GM19238 (cell line): ENCODE results near the gene CMTM4.
"Not testable (repeated sequence)": the region's sequence is repeated elsewhere in the genome, so short reads cannot be mapped to it uniquely, and the experiment has no call there.

ENCODE experiments used
- DNase-seq: peaks from one replicate; pipeline ENCODE4 v3.0.0; 2011; ENCODE audit warnings: low spot score; ENCODE audit not compliant: insufficient read length

Gene CMTM4

DNA sequence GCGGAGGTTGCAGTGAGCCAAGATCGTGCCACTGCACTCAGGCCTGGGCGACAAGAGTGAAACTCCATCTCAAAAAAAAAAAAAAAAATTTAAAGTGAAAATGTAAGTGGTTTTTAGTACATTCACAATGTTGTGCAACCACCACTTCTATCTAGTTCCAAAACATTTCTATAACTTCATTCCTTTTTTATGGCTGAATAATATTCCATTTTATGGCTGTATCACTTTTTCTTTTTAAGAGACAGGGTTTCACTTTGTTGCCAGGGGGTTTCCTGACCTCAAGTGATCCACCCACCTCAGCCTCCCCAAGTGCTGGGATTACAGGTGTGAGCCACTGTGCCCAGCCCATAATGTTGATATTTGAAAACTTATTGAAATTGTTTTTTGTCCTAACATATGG, 103.7 kb downstream of the CMTM4 start:
- DNase-seq: no peak

DNA sequence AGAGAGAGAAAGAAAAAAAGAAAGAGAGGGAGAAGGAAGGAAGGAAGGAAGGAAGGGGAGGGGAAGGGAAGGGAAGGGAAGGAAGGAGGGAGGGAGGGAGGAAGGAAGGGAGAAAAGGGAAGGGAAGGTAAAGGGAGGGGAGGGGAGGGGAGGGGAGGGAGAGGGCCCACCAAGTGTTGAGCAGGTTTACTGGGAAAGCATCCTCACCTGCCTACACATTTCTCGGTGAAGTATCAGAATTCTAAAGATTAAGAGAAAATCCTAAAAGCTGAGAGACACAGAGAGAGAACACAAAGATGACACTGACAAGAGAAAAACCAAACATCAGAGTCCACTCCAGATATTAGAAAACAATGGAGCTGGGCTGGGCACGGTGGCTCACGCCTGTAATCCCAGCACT, 104.3 kb downstream of the CMTM4 start:
- DNase-seq: no peak

DNA sequence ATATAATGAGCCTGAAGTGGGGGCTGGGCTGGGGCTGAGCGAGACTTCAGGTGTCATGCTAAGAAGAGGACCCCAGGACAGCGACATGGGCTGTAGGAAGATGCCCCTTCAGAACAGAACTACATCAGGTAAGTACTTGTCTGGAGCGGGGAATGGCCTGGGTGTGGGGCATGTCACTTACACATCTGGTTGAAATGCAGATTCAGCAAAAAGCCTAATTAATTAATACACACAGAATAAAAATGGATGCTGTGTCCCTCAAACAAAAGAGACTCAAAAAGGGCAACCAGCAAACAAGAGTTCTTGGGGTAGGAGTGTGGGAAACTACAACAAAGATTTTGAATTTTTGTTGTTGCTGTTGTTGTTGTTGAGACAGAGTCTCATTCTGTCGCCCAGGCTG, 105.5 kb downstream of the CMTM4 start:
- no peak for DNase-seq

DNA sequence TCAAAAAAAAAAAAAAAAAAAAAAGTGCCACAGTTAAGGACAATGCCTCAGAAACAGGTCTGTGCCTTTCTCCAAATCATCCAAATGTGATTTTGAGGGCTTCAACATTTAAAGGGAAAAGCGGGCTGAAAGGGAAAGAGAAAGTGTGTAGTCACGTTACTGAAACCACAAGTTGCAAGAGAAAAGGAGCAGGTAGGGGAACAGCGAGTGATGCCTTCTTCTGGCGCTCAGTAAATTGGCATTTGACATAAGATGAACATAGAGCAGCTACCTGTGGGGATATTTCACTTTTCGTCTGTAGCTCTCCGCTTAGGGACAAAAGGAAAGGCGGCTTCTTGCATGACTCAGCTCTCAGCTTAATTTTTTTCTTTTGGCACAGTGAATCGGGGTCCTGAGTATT, 106.2 kb downstream of the CMTM4 start:
- DNase-seq: no peak

DNA sequence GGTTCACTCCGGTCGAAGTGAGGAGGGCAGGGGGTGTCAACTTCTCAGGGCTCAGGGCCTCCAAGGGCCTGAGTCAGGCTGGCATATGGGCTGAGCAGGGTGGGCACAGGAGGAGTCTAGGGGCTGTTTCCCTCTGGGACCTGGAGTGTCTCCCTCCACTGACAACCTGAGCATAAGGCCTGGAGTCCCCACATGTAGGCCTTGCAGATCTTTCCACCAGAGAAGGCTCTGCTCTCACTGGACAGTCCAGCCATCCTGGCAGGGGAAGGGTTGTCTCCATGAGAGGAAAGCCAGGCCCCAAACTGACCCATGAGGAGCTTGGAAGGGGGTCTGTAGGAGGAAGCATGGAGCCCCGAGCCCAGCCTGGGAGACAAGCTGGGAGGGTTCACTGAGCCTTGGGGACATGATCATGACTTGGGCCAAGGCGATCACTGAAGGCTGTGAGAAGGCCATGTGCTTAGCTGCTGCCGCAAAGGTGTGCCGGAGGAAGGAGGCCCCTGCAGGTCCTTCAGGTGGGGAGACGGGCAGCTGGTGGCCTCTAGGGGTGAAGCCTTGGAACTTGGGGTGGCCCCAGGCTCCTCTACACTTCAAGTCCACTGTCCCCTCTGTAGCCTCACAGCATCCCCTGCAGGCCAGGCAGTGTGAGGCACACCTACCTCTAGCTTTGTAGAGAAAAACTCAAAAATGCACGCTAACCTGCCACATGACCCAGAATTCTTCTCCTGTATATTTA, 107.4 kb downstream of the CMTM4 start:
- no peak for DNase-seq

DNA sequence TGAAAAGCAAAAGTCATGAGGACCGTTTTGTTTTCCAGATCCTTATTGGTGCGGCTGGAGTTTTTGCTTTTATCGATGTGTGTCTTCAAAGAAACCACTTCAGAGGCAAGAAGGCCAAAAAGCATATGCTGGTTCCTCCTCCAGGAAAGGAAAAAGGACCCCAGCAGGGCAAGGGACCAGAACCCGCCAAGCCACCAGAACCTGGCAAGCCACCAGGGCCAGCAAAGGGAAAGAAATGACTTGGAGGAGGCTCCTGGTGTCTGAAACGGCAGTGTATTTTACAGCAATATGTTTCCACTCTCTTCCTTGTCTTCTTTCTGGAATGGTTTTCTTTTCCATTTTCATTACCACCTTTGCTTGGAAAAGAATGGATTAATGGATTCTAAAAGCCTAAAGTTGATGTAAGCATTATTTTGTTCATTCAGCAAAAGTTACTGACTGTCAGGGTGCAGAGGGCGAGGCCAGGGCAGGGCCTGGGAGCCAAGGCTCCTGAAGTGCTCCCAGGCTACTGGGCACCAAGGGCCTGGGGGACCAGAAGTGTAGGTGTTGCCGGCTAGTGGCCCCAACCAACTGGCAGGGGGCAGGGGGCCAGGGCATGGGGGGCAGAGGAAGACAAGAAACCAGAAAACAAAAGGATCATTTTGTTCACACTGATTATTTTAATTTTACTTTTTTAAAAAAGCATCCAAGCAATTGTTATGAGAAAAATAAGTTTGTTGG, 108.5 kb downstream of the CMTM4 start:
- DNase-seq: no peak

DNA sequence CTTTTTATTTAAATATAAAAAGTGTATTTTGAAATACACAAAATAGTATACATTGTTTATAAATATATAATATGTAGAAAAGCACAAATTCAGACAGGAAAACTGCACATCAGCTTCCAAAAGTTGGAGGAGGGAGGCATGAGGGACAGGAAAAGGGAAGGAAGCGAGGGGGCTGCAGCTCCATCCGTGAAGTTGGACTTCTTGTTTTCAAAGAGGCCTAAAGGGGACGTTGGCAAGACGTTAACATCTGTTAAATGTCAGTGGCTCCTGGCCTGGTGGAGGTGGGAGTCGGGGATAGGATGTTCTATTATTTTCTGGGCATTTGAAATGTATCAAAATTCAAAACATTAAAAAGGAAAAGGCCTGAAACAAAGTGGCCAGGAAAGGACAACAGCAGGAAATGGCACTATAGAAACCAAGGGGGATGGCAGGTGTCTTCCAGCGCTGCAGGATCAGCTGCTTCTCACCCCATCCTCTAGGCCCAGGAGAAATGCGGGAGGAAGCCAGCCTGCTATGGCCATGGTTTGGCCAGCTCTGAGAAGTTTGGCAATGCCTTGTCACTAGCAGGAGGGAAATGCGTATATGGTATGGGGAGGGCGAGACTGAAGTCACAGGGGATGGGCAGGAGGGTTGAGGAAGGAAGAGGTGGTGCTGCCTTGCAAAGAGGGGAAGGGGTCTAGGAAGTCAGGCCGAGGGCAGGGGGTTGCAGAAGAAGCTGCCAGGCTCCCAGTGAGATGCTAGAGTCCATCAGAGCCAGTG, 110.9 kb downstream of the CMTM4 start:
- DNase-seq: no peak

DNA sequence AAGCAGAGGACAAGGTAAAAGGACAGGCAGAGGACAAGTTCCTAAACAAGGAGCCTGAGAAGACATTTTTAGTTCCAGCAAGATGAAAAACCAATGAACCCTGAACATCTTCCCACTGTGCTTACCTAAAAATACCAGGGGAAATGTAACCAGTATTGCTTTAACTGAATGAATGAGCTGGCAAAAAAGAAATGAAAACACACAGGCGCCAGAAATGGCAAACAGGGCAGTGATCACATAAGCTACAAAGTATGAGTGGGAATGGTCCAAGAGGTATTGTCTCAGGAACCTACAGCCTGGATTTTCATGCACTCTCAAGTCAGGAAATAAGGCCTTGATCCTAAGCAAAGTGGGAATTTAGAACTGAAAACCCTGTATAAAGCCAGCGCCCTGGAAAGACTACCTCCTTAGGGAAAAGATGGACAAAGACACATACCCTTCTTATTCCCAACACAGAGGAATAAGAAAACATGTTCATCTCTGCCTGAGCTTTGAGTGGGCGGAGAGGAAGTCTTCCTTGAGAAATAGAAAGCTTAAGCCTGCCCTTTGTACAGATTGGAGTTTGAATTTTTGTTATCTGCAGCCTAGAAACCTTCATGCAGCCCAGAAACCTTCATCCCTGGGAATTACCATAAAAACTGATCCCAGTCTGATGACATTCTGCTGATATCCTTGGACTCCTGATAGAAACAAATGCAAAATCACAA, 115.1 kb downstream of the CMTM4 start:
- no peak for DNase-seq

DNA sequence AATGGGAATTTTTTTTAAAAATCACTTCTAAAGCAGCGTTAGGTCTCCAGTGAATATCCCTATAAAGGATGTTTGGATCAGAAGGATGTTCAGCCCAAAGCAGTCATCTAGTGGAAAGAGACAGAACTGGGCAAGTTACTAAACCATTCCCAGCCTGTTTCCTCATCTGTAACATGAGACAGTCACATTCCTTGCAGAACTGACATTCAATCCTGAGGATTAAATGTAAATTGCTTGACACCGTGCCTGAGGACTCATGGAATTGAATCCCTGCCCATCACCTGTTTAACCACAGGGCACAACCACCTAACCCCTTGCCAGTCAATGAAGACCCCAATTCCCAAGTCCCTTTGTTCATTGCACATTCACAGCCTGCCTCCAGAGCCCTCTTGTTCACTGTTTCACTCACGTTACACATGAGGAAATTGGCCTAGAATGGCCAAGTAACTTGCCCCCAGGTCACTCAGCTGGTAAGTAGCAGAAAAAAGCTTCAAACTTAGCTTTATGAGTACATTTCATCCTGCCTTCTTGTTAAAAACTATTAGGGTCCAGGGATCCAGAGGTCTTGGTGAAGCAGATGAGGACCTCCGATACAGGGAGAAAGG, 115.8 kb downstream of the CMTM4 start:
- no peak for DNase-seq

DNA sequence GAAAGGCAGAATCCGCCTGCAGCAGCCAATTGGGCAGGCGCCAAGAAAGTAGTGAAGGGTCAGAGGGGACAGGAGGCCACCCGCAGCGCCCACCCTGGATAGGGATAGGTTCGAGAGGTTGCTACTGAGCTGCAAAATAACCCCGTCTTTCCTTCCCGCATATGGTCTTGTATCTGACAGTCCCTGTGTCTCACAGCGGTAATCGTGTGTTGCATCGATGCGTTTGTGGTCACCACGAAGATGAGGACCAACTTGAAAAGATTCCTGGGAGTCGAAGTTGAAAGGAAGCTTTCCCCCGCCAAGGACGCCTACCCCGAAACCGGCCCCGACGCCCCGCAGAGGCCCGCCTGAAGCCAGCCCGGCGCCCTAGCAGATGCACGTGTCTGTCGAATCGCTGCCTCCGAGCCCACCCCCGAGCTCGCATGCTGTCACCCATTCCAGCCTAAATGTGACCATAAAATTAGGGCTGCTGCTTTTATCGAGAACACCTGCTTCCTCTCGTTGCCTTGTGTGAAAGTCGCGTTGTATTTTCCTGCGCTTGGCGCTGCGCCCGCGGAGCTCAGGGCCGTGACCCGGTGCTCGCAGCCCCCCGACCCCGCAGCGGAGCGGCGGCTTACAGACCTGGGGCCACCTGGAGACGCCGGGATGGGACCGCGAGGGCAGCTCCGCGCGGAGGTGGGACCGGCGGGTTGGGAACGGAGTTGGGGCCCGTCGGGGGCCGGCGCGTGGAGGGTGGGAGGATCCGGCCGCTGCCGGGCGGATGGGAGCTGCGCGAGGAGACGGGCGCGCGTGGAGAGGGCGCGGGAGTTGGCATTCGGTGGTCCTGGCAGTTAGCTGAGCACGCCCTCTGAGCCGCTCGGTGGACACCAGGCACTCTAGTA, 117.7 kb downstream of the CMTM4 start, which contains the start of gene CMTM2:
Gene CMTM2 (plus strand): TSS at position 813 of the 881 bp plus-strand sequence. CDS start 145 bp downstream, outside the sequence.
- no peak for DNase-seq

DNA sequence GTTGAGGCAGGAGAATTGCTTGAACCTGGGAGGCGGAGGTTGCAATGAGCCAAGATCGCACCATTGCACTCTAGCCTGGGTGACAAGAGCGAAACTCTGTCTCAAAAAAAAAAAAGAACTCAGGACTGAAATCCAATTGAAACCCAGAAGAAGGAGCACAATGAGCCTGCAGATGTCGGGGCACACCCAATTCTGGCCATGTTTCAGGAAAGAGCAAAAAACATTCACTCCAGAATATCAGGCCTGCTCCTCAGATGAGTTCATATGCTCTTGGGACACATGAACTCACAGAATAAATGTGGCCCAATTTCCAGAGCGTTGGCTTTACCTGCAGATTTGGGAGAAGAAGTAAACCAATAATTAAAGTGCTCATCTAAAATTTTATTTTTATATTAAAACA, 120.2 kb downstream of the CMTM4 start:
- DNase-seq: no peak

DNA sequence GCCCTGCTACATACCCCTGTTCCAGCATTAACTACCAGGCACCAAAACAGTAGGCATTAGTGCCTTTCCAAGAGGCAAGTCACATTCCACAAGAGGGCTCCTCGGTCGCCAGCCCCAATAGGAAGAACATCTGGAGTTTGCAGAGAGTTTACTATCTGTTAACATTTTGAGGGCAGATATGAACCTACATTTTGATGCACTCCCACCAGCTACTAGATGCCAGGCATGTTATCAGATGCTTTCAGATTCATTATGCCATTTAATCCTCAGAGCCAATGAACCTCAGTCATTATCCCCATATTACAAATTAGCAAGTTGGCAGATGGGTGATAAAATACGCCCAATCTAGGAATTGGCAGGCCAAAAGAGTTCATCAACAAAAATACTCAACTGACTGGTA, 121.5 kb downstream of the CMTM4 start:
- no peak for DNase-seq

DNA sequence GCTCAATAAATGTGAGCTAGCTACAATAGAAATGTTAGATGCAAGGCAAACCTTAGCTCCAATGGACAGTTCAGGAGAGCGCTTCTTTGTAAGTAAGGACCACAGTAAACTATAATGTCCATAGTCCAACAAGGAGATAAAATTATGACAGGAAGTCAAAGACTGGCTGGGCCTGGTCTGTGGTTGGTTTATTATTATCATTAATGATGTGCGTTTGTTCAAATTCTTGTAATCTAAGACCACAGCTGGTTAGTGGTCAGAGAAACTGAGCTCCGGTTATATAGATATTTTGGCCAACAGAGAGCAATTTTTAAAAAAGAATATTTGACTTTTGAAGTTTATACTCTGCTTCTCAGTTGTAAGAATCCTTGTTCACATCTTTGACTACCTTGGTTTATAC, 122.0 kb downstream of the CMTM4 start:
- DNase-seq: no peak

DNA sequence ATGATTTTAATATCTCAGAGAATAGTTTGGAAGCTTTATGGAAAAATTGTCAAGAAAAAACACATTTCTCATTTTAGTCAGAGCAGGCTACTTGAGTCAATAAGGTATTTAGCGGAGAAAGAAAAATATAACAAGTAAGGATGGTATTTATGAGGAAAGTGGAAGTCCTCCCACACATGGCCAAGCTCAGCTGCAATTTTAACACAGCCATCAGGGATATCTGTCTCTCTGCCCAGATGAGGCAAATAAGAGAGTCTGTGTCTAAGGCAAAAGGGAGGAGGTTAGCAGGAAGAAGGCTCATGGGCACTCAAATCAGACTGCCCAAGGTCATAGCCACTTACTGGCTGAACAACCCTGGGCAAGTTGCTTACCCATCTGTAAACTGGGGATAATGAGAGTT, 122.5 kb downstream of the CMTM4 start:
- no peak for DNase-seq

DNA sequence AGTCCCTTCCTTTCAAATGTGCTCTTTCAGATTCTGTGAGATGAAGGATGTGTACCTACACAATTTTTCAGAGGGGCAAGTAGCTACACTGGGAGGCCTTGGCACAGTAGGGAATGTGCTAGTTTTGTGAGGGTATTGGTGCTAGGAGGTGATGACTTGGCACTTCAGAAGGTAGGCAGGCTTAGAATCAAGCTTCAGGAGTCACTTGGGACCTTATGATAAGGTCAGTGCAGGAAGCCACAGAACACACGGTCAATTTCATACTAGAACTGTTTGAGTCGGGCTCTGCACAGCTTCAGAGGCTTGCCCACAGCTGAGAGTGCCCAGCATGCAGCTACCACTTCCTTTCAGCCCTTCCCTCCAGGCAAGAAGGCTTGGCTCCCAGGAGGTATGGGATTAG, 124.2 kb downstream of the CMTM4 start:
- DNase-seq: no peak

DNA sequence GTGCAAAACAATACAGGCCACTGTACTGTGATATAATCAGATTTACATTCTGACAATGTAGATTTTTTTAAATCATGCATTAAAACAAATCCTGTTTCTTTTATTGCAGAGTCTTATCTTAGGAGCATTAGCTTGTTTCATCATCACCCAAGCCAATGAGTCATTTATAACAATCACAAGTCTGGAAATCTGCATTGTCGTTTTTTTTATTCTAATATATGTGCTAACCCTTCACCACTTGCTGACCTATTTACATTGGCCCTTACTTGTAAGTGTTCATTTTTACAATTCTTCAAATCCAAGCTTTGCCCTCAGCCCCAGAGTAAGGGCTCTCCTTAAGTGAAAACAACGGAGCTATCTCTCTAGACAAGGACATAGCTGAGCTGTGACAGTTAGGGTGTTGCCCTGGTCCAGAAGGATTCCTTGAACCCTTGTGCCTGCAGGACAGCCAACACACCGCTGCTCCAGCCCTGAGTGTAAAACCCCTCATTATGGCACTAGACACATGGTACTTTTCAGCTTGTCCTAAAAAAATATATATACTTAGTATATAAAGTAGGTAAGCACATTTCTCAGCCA, 126.6 kb downstream of the CMTM4 start:
- no peak for DNase-seq

DNA sequence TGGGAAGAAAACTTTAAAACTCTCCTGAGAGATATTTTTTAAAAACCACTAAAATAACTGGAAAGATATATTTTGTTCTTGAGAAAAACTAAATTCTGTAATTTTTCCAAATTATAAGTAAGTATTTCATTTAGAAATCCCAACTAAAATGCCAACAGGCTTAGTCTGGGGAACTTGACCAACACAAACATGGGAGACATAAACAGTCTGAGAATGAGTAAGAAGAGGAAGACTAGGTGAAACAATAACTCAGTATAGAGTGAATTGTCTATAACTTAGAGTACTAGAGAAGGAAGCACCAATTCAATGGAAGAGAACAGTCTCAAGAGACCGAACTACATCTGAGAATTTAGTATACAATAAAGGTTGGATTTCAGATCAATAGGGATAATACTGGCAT, 127.4 kb downstream of the CMTM4 start:
- DNase-seq: no peak

DNA sequence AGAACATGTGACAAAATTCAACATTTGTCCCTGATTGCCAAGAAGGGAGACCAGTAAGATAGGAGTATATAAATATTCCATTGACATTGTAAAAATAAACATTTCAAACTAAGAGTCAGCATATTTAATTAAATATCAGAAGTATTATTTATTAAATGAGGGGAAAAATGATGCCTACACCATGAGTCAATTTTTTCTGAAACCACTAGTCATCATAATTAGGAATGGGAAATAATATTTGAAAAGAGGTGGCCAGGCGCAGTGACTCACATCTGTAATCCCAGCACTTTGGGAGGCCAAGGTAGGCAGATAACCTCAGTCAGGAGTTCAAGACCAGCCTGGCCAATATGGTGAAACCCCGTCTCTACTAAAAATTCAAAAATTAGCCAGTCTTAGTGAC, 128.2 kb downstream of the CMTM4 start:
- no peak for DNase-seq

DNA sequence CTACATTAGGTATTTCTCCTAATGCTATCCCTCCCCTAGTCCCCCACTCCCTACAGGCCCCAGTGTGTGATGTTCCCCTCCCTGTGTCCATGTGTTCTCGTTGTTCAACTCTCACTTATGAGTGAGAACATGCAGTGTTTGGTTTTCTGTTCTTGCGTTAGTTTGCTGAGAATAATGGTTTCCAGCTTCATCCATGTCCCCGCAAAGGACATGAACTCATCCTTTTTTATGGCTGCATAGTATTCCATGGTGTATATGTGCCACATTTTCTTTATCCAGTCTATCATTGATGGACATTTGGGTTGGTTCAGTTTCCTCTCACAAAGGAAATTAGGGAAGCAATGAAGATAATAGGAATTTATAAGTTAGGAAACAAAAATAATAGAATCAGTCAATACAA, 129.3 kb downstream of the CMTM4 start:
- not testable (repeated sequence) for DNase-seq
